Activated CD8-positive, alpha-beta memory T cell treated with anti-CD3 and anti-CD28 coated beads, Interleukin-2, amount 50 U/mL, for 24 hours (primary cell): ENCODE data around the gene CBX3.
"Not testable (repeated sequence)": the region's sequence is repeated elsewhere in the genome, so short reads cannot be mapped to it uniquely, and the experiment has no call there.

Source experiments
- DNase-seq: peaks from one replicate; pipeline ENCODE4 v3.0.0-alpha.2; 2020; ENCODE audit errors: extremely low read depth

Gene CBX3

DNA sequence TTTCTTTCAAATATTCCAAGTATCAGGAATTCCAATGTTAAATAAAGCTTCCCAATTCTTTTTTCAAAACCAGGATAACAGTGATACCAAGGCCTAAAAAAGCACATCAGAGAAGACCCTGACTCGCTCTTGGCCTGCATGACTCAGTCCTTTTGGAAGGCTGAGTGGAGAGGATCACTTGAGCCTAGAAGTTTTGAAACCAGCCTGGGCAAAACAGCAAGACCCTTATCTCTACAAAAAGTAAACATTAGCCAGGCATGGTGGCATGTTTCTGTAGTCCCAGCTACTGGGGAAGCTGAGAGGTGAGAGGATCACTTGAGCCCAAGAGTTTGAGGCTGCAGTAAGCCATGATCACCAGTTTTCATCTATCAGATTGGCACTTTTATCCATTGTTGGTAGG is 30.9 kb upstream of the CBX3 start:
- DNase-seq: no peak

DNA sequence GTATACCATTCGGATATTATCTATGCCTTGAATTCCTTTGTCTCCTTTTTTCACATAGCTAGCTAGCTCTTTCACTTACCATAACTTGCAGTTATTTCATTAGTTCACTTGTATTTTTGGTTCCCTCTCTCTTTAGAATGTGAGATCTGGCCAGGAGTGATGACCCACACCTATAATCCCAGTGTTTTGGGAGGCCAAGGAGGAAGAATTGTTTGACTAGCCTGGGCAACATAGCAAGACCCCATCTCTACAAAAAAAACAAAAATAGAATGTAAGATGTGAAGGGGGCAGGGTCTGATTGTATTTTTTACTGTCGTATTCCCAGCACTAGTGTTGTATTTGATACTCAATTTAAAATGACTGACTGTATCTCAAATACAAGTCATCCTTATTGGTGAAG is 29.9 kb upstream of the CBX3 start:
- no peak for DNase-seq

DNA sequence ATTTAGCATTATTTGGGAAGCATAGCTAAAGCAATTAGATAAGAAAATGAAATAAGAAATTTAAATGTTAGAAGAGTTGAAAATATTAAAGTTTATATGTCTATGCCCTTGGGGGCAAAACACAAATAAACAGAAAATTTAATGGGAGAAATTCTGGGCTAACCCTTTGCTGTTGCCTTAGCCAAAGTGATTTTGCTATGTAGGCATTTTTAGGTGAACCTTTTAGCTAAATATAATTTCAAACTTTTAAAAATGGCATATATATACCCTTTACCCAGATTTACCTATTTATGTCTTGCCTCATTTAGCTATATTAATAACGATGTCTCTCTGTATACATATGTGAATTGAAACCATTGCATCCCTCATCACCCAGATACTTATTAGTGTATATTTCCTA is 29.5 kb upstream of the CBX3 start:
- no peak for DNase-seq

GRCh38 chr7:26175903-26176302 is 25.6 kb upstream of the CBX3 start:
- not testable (repeated sequence) for DNase-seq

DNA sequence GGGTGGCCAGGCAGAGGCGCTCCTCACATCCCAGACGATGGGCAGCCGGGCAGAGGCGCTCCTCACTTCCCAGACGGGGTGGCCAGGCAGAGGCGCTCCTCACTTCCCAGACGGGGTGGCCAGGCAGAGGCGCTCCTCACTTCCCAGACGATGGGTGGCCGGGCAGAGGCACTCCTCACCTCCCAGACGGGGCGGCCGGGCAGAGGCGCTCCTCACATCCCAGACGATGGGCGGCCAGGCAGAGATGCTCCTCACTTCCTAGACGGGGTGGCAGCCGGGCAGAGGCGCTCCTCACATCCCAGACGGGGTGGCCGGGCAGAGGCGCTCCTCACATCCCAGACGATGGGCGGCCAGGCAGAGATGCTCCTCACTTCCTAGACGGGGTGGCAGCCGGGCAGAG is 24.8 kb upstream of the CBX3 start:
- DNase-seq: not testable (repeated sequence)

GRCh38 chr7:26177269-26177668 is 24.3 kb upstream of the CBX3 start:
- DNase-seq: not testable (repeated sequence)

DNA sequence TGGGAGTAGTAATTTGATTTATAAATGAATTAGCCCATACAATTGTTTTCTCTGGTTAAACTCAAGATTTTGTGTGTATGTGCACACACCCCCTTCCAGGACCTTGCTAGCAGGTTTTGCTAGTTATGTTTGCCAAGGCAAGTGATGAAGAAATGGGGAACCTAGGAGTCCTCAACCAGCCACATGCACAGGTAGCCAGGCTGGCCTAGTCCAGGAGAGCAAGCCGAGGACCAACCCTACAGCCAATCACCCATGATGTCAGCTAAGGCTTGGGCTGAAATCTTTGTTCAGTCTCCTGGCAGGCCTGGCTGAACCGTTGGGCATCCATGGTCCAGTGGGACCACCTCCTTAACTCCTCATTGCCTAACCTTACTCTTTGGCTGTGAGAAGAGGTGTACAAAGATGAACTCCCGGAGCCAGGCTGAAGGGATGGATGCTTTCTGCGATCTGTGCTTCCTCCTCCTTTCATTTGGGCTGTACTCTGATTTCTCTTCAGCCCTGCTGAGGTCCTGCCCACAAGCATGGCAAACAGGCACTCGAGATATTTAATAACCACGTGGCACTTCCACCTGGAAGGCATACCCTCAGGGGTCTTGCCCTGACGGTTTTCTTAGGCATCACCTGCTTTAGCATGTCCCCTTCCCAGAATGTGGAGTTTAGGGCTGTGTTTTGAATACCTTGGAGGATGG is 23.1 kb upstream of the CBX3 start:
- no peak for DNase-seq

GRCh38 chr7:26179422-26179821 is 22.1 kb upstream of the CBX3 start:
- no peak for DNase-seq

DNA sequence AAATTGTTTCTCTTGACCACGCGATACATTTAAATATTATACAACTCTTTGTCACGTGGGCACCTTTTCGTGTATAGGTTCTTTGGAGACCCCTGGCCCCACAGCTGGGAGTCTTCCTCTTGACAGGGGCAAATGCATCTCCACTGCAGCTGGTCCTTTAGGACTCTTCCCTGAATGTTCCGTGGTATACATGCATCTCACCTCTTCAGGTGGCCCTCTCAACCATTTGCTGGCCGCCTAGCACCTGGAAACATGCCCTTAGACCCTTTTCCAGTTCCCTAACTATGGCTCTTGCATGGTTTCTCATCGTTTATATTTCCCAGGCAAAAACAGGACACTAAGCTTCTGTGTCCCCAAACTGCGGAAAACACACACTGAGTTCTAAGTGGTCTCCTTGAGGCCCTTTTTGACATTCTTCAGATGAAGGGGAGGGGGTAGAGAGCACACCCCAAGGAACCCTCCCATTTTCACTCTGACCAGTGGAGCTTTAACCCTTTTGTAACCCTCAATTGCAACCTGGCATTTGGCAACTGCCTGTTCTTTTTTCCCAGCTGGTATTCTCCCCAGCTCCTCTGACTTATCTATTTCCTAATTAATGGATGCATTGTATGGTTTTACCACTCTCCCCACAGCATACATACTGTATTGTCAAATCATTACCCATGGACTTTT is 21.6 kb upstream of the CBX3 start:
- no peak for DNase-seq

- DNase-seq: no peak
These were observed 20.8 kb upstream of the CBX3 start for GRCh38 chr7:26180792-26181198.

DNA sequence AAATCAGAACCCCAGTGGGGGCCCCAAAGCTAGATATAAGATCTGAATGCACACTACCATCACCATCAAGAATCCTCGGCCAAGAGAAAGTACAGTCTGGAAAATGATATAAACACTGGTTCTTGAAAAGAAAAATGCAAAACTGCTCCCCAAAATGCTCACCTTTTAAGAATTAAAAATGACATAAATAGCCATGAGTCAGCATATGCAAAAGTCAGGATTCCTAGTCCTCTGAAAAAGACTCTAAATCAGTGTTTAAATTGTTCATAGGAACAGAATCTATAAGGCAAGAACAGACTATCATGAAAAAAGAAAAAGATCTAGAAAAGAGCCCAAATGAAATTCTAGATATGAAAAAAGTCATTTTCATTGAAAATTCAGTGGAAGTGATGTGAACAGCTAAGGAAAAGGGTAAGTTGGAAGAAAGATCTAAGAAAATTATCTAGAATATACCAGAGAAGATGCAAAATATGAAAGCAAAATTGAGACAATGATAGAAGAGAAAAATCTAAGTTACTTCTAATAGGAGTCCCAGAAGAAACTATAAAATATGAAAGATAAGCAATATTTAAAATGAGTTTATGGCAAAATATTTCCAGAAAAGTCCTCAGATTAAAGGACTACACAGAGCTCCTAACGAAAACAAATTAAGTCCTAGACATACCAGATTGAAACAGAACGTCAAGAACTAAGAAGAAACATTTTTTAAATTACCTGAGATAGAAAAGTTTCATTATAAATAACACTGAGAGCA is 19.9 kb upstream of the CBX3 start:
- DNase-seq: no peak

DNA sequence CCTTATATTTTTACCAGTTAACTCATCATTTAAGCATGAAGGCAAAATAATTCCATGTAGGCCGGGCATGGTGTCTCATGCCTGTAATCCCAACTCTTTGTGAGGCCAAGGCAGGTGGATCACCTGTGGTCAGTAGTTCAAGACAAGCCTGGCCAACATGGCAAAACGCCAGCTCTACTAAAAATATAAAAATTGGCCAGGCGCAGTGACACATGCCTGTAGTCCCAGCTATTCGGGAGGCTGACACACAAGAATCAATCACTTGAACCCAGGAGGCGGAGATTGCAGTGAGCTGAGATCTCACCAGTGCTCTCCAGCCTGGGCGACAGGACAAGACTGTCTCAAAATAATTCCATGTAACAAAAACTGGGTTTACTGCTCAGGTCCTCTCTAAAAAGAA is 19.3 kb upstream of the CBX3 start:
- DNase-seq: no peak

DNA sequence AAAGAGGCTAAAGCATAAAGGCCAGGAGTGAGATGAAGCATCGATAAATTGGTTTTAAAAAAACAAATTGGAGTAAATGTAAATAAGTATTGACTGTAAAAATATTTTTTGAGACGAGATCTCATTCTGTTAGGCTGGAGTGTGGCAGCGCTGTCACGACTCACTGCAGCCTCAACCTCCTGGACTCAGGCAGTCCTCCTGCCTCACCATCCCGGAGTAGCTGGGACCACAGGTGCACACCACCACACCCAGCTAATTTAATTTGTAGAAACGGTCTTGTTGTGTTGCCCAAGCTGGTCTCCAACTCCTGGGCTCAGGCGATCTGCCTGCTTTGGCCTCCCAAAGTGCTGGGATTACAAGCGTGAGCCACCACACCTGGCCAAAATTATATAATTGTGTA is 18.8 kb upstream of the CBX3 start:
- DNase-seq: no peak

- DNase-seq: no peak
These were observed 17.8 kb upstream of the CBX3 start for GRCh38 chr7:26183545-26184280.

- DNase-seq: not testable (repeated sequence)
These were observed 17.1 kb upstream of the CBX3 start for GRCh38 chr7:26184281-26185101.

- DNase-seq: no peak
These were observed 16.3 kb upstream of the CBX3 start for GRCh38 chr7:26185131-26185843.

- no peak for DNase-seq
These were observed 15.7 kb upstream of the CBX3 start for GRCh38 chr7:26185844-26186180.

GRCh38 chr7:26186364-26187311 is 14.9 kb upstream of the CBX3 start:
- no peak for DNase-seq

GRCh38 chr7:26187380-26188205 is 14.0 kb upstream of the CBX3 start:
- no peak for DNase-seq
